ENCODE results near the gene PDE6H.

Gene PDE6H

GRCh38 chr12:14974633-14975032, 1.8 kb downstream of the PDE6H start:
- DNase-seq (ENCODE audit: low read depth), result no peak

- no peak for DNase-seq (ENCODE audit: low read depth)
These were observed 2.6 kb downstream of the PDE6H start for GRCh38 chr12:14975457-14975856.

- no peak for DNase-seq (ENCODE audit: low read depth)
These were observed 3.8 kb downstream of the PDE6H start for GRCh38 chr12:14976658-14977057.

GRCh38 chr12:14979468-14979867, 6.6 kb downstream of the PDE6H start:
- DNase-seq (ENCODE audit: low read depth), result no peak

- DNase-seq (ENCODE audit: low read depth), result no peak
These were observed 8.2 kb downstream of the PDE6H start for GRCh38 chr12:14981049-14981448.

- DNase-seq (ENCODE audit: low read depth), result no peak
These were observed 9.7 kb downstream of the PDE6H start for GRCh38 chr12:14982562-14982961.

- DNase-seq (ENCODE audit: low read depth), result no peak
These were observed 10.1 kb downstream of the PDE6H start for GRCh38 chr12:14982991-14983390.

- no peak for DNase-seq (ENCODE audit: low read depth)
These were observed 11.2 kb downstream of the PDE6H start for GRCh38 chr12:14984036-14984435.

GRCh38 chr12:14984766-14985285, 12.0 kb downstream of the PDE6H start:
- no peak for DNase-seq (ENCODE audit: low read depth)

- no peak for DNase-seq (ENCODE audit: low read depth)
These were observed 13.6 kb downstream of the PDE6H start for GRCh38 chr12:14986449-14986848.

- DNase-seq (ENCODE audit: low read depth), result no peak
These were observed 15.2 kb downstream of the PDE6H start for GRCh38 chr12:14988035-14988434.

- DNase-seq (ENCODE audit: low read depth), result no peak
These were observed 16.9 kb downstream of the PDE6H start for GRCh38 chr12:14989790-14990189.

GRCh38 chr12:14991069-14991468, 18.2 kb downstream of the PDE6H start:
- DNase-seq (ENCODE audit: low read depth), result no peak

GRCh38 chr12:14992673-14993072, 19.8 kb downstream of the PDE6H start:
- DNase-seq (ENCODE audit: low read depth), result no peak

GRCh38 chr12:14993117-14993516, 20.3 kb downstream of the PDE6H start:
- no peak for DNase-seq (ENCODE audit: low read depth)

GRCh38 chr12:14993537-14994266, 20.9 kb downstream of the PDE6H start:
- no peak for DNase-seq (ENCODE audit: low read depth)

GRCh38 chr12:14994610-14995009, 21.8 kb downstream of the PDE6H start:
- DNase-seq (ENCODE audit: low read depth), result no peak

GRCh38 chr12:14995583-14996425, 23.0 kb downstream of the PDE6H start:
- DNase-seq (ENCODE audit: low read depth), result no peak

GRCh38 chr12:14997998-14998397, 25.2 kb downstream of the PDE6H start:
- no peak for DNase-seq (ENCODE audit: low read depth)

GRCh38 chr12:14999021-14999694, 26.3 kb downstream of the PDE6H start:
- no peak for DNase-seq (ENCODE audit: low read depth)

- no peak for DNase-seq (ENCODE audit: low read depth)
These were observed 27.0 kb downstream of the PDE6H start for GRCh38 chr12:14999695-15000365.

GRCh38 chr12:15000575-15000974, 27.7 kb downstream of the PDE6H start:
- DNase-seq (ENCODE audit: low read depth), result no peak

Data from stimulated activated CD8-positive, alpha-beta memory T cell treated with anti-CD3 and anti-CD28 coated beads, Interleukin-7, amount 100 ng/mL, for 24 hours (primary cell).